ENCODE data around the gene PNPLA6. TPM values are rescaled to one million over a fixed set of nuclear protein-coding genes. Genes with fewer than 3 reads are reported as not detected.

PNPLA6 gene
- total and polyA plus RNA-seq, 2 of the 8 experiments (the other 6 are each of a cell fraction or from before 2014, with no cell fraction given): 55.1 to 121 TPM

DNA sequence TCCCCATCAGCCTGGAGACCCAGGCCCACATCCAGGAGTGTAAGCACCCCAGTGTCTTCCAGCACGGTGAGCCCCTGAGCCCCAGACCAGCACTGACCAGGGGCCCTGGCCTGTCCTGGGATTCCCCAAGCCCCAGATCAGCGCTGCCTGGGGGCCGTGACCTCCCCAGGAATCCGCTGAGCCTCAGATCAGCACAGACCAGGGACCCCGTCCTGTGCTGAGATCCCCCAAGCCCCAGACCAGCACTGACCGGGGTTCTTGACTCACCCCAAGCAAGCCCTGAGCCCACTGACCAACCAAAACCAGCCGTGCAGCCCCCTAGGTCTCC, 7.4 kb upstream of the PNPLA6 start (continued):
- TF ChIP-seq, protein P1, sequence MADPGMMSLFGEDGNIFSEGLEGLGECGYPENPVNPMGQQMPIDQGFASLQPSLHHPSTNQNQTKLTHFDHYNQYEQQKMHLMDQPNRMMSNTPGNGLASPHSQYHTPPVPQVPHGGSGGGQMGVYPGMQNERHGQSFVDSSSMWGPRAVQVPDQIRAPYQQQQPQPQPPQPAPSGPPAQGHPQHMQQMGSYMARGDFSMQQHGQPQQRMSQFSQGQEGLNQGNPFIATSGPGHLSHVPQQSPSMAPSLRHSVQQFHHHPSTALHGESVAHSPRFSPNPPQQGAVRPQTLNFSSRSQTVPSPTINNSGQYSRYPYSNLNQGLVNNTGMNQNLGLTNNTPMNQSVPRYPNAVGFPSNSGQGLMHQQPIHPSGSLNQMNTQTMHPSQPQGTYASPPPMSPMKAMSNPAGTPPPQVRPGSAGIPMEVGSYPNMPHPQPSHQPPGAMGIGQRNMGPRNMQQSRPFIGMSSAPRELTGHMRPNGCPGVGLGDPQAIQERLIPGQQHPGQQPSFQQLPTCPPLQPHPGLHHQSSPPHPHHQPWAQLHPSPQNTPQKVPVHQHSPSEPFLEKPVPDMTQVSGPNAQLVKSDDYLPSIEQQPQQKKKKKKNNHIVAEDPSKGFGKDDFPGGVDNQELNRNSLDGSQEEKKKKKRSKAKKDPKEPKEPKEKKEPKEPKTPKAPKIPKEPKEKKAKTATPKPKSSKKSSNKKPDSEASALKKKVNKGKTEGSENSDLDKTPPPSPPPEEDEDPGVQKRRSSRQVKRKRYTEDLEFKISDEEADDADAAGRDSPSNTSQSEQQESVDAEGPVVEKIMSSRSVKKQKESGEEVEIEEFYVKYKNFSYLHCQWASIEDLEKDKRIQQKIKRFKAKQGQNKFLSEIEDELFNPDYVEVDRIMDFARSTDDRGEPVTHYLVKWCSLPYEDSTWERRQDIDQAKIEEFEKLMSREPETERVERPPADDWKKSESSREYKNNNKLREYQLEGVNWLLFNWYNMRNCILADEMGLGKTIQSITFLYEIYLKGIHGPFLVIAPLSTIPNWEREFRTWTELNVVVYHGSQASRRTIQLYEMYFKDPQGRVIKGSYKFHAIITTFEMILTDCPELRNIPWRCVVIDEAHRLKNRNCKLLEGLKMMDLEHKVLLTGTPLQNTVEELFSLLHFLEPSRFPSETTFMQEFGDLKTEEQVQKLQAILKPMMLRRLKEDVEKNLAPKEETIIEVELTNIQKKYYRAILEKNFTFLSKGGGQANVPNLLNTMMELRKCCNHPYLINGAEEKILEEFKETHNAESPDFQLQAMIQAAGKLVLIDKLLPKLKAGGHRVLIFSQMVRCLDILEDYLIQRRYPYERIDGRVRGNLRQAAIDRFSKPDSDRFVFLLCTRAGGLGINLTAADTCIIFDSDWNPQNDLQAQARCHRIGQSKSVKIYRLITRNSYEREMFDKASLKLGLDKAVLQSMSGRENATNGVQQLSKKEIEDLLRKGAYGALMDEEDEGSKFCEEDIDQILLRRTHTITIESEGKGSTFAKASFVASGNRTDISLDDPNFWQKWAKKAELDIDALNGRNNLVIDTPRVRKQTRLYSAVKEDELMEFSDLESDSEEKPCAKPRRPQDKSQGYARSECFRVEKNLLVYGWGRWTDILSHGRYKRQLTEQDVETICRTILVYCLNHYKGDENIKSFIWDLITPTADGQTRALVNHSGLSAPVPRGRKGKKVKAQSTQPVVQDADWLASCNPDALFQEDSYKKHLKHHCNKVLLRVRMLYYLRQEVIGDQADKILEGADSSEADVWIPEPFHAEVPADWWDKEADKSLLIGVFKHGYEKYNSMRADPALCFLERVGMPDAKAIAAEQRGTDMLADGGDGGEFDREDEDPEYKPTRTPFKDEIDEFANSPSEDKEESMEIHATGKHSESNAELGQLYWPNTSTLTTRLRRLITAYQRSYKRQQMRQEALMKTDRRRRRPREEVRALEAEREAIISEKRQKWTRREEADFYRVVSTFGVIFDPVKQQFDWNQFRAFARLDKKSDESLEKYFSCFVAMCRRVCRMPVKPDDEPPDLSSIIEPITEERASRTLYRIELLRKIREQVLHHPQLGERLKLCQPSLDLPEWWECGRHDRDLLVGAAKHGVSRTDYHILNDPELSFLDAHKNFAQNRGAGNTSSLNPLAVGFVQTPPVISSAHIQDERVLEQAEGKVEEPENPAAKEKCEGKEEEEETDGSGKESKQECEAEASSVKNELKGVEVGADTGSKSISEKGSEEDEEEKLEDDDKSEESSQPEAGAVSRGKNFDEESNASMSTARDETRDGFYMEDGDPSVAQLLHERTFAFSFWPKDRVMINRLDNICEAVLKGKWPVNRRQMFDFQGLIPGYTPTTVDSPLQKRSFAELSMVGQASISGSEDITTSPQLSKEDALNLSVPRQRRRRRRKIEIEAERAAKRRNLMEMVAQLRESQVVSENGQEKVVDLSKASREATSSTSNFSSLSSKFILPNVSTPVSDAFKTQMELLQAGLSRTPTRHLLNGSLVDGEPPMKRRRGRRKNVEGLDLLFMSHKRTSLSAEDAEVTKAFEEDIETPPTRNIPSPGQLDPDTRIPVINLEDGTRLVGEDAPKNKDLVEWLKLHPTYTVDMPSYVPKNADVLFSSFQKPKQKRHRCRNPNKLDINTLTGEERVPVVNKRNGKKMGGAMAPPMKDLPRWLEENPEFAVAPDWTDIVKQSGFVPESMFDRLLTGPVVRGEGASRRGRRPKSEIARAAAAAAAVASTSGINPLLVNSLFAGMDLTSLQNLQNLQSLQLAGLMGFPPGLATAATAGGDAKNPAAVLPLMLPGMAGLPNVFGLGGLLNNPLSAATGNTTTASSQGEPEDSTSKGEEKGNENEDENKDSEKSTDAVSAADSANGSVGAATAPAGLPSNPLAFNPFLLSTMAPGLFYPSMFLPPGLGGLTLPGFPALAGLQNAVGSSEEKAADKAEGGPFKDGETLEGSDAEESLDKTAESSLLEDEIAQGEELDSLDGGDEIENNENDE (IDR thresholded peaks at IDR 0.05; ENCODE audit: insufficient replicate concordance, low read length): no peak
- TF ChIP-seq SIRT6 (IDR thresholded peaks at IDR 0.05; ENCODE audit: low read length): no peak
- TF ChIP-seq, protein P2, sequence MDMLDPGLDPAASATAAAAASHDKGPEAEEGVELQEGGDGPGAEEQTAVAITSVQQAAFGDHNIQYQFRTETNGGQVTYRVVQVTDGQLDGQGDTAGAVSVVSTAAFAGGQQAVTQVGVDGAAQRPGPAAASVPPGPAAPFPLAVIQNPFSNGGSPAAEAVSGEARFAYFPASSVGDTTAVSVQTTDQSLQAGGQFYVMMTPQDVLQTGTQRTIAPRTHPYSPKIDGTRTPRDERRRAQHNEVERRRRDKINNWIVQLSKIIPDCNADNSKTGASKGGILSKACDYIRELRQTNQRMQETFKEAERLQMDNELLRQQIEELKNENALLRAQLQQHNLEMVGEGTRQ (IDR thresholded peaks at IDR 0.05; ENCODE audit: low read length): no peak

Measured in H1 (cell line).